Measurements from ENCODE around the gene SAMMSON.

Gene SAMMSON

DNA sequence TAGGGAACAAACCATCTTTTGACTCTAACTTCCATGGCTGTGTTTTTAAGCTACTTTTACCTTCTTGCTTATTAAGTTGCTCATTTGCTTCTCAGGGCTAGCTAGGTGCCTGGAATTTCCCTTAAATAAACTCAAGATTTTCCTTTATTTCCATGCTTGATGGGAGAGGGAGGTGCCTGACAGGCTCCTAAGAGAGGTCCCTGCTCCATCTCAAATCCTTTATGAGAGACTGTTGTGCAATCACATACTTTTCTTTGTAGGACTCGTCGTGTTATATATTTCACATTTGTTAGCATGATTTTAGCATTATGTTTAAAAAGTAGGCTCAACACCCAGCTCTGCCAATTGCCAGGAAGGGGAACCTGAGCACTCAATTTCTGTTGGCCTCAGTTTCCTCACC lies 95.7 kb downstream of the SAMMSON start:
- Histone ChIP-seq H3F3A (ENCODE audit: control insufficient read depth, insufficient read depth) (no peaks in the 10 kb centered on the region), H3K4me3 (ENCODE audit: low read length) (no peak overlapping the region)
- TF ChIP-seq EZH2phosphoT487 (IDR thresholded peaks at IDR 0.05; ENCODE audit: borderline replicate concordance, low read length), result no peak
- TF ChIP-seq, protein P1, sequence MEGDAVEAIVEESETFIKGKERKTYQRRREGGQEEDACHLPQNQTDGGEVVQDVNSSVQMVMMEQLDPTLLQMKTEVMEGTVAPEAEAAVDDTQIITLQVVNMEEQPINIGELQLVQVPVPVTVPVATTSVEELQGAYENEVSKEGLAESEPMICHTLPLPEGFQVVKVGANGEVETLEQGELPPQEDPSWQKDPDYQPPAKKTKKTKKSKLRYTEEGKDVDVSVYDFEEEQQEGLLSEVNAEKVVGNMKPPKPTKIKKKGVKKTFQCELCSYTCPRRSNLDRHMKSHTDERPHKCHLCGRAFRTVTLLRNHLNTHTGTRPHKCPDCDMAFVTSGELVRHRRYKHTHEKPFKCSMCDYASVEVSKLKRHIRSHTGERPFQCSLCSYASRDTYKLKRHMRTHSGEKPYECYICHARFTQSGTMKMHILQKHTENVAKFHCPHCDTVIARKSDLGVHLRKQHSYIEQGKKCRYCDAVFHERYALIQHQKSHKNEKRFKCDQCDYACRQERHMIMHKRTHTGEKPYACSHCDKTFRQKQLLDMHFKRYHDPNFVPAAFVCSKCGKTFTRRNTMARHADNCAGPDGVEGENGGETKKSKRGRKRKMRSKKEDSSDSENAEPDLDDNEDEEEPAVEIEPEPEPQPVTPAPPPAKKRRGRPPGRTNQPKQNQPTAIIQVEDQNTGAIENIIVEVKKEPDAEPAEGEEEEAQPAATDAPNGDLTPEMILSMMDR (IDR thresholded peaks at IDR 0.05; ENCODE audit: low read depth, low read length, poor library complexity, severe bottlenecking), result no peak

DNA sequence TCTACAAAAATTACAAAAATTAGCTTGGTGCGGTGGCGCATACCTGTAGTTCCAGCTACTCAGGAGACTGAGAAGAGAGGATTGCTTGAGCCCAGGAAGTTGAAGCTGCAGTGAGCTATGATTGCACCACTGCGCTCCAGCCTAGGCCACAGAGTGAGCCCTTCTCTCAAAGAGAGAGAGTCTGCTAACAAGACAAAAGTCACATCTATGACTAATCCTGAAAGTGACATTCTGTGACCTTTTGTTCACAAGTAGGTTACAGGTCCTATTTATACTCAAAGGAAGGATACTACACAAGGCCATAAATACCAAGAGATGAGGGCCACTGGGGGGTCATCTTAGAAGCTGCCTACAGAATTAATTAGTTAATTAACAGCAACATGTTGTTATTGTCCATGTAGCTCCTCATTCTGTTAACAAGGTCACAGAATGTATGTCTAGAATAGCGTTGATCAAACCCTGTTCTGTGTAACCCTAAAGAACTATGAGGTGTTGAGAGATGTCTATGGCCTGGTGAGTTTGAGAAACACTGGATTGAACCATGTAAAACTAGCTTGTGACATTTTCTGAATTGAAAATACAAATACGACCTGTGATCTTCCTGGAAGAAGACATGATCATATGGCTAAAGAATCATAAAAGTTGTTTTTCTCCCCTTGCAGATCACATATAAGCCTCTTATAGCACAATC lies 97.0 kb downstream of the SAMMSON start:
- no peaks in the 10 kb centered on the region for H3F3A ChIP-seq (ENCODE audit: control insufficient read depth, insufficient read depth)
- H3K27ac ChIP-seq (ENCODE audit: low read depth, low read length), result no peak overlapping the region
- H3K27me3 ChIP-seq (ENCODE audit: control insufficient read depth, low read length), result no peaks in the 10 kb centered on the region
- no peak for TF ChIP-seq EZH2phosphoT487 (IDR thresholded peaks at IDR 0.05; ENCODE audit: borderline replicate concordance, low read length)
- TF ChIP-seq, protein P1 (IDR thresholded peaks at IDR 0.05; ENCODE audit: low read depth, low read length, poor library complexity, severe bottlenecking), result no peak
- no peaks in the 10 kb centered on the region for H4K20me1 ChIP-seq (ENCODE audit: control insufficient read depth, insufficient read depth, low read depth, low read length)
- H3K9me3 ChIP-seq (ENCODE audit: control insufficient read depth, insufficient read depth, low read length), result no peaks in the 10 kb centered on the region
- no peaks in the 10 kb centered on the region for H3K36me3 ChIP-seq (ENCODE audit: control insufficient read depth, low read length)
- no peak overlapping the region for H3K4me3 ChIP-seq (ENCODE audit: low read length)
- no peak overlapping the region for H3K4me2 ChIP-seq (ENCODE audit: low read length)
- no peaks in the 10 kb centered on the region for H3K79me2 ChIP-seq (ENCODE audit: control insufficient read depth, low read length)
- peaks cover 7% of the 10 kb centered on the region for H3K4me1 ChIP-seq (ENCODE audit: control insufficient read depth, low read length)
- no peaks in the 10 kb centered on the region for H3K9me2 ChIP-seq (replicated peaks; ENCODE audit: control insufficient read depth, low read length)

More for the DNA sequence above, 95.7 kb downstream of the SAMMSON start:
- Histone ChIP-seq H3K9me2 (replicated peaks; ENCODE audit: control insufficient read depth, low read length) (no peaks in the 10 kb centered on the region), H3K27ac (ENCODE audit: low read depth, low read length) (no peak overlapping the region), H3K4me2 (ENCODE audit: low read length) (no peak overlapping the region), H3K27me3 (ENCODE audit: control insufficient read depth, low read length) (no peaks in the 10 kb centered on the region), H3K79me2 (ENCODE audit: control insufficient read depth, low read length) (no peaks in the 10 kb centered on the region), H3K9me3 (ENCODE audit: control insufficient read depth, insufficient read depth, low read length) (no peaks in the 10 kb centered on the region), H4K20me1 (ENCODE audit: control insufficient read depth, insufficient read depth, low read depth, low read length) (no peaks in the 10 kb centered on the region), H3K4me1 (ENCODE audit: control insufficient read depth, low read length) (peaks cover 7% of the 10 kb centered on the region), H3K36me3 (ENCODE audit: control insufficient read depth, low read length) (no peaks in the 10 kb centered on the region)

GRCh38 chr3:70097084-70097483 lies 97.6 kb downstream of the SAMMSON start:
- Histone ChIP-seq H3K4me2 (ENCODE audit: low read length) (no peak overlapping the region), H3K9me3 (ENCODE audit: control insufficient read depth, insufficient read depth, low read length) (no peaks in the 10 kb centered on the region), H3F3A (ENCODE audit: control insufficient read depth, insufficient read depth) (no peaks in the 10 kb centered on the region), H4K20me1 (ENCODE audit: control insufficient read depth, insufficient read depth, low read depth, low read length) (no peaks in the 10 kb centered on the region), H3K9me2 (replicated peaks; ENCODE audit: control insufficient read depth, low read length) (no peaks in the 10 kb centered on the region), H3K27ac (ENCODE audit: low read depth, low read length) (no peak overlapping the region), H3K79me2 (ENCODE audit: control insufficient read depth, low read length) (no peaks in the 10 kb centered on the region), H3K4me1 (ENCODE audit: control insufficient read depth, low read length) (peaks cover 7% of the 10 kb centered on the region), H3K27me3 (ENCODE audit: control insufficient read depth, low read length) (no peaks in the 10 kb centered on the region), H3K4me3 (ENCODE audit: low read length) (no peak overlapping the region), H3K36me3 (ENCODE audit: control insufficient read depth, low read length) (no peaks in the 10 kb centered on the region)
- TF ChIP-seq, protein P1 (IDR thresholded peaks at IDR 0.05; ENCODE audit: low read depth, low read length, poor library complexity, severe bottlenecking), result no peak
- no peak for TF ChIP-seq EZH2phosphoT487 (IDR thresholded peaks at IDR 0.05; ENCODE audit: borderline replicate concordance, low read length)
